ENCODE results near the gene ULBP1. TPM values are rescaled to one million over a fixed set of nuclear protein-coding genes. Genes with fewer than 3 reads are reported as not detected.
"Not testable (repeated sequence)": the region's sequence is repeated elsewhere in the genome, so short reads cannot be mapped to it uniquely, and the experiment has no call there.

ULBP1 gene
- total RNA-seq, 1 donor from 2014 or later, result 0.16 TPM

GRCh38 chr6:149974825-149975224 lies 11.1 kb downstream of the ULBP1 start:
- DNase-seq (ENCODE audit: low read depth), result no peak

- no peak for DNase-seq (ENCODE audit: low read depth)
Measured at GRCh38 chr6:149975400-149975799, 11.7 kb downstream of the ULBP1 start.

GRCh38 chr6:149977221-149977620 lies 13.5 kb downstream of the ULBP1 start:
- no peak for DNase-seq (ENCODE audit: low read depth)

GRCh38 chr6:149978610-149979009 lies 14.9 kb downstream of the ULBP1 start:
- DNase-seq (ENCODE audit: low read depth), result no peak

- DNase-seq (ENCODE audit: low read depth), result no peak
Measured at GRCh38 chr6:149979293-149979692, 15.6 kb downstream of the ULBP1 start.

GRCh38 chr6:149983145-149983544 lies 19.4 kb downstream of the ULBP1 start:
- no peak for DNase-seq (ENCODE audit: low read depth)

GRCh38 chr6:149984773-149985172 lies 21.0 kb downstream of the ULBP1 start:
- DNase-seq (ENCODE audit: low read depth), result no peak

GRCh38 chr6:149985481-149985937 lies 21.8 kb downstream of the ULBP1 start:
- DNase-seq (ENCODE audit: low read depth), result no peak

- no peak for DNase-seq (ENCODE audit: low read depth)
Measured at GRCh38 chr6:149987602-149988107, 23.9 kb downstream of the ULBP1 start.

- DNase-seq (ENCODE audit: low read depth), result no peak
Measured at GRCh38 chr6:149988550-149989346, 25.0 kb downstream of the ULBP1 start.

GRCh38 chr6:149990212-149990660 lies 26.5 kb downstream of the ULBP1 start:
- no peak for DNase-seq (ENCODE audit: low read depth)

GRCh38 chr6:149990661-149991471 lies 27.1 kb downstream of the ULBP1 start:
- DNase-seq (ENCODE audit: low read depth), result no peak

GRCh38 chr6:149991472-149991795 lies 27.7 kb downstream of the ULBP1 start:
- DNase-seq (ENCODE audit: low read depth), result not testable (repeated sequence)

- DNase-seq (ENCODE audit: low read depth), result no peak
Measured at GRCh38 chr6:149991838-149992237, 28.1 kb downstream of the ULBP1 start.

GRCh38 chr6:149995235-149995750 lies 31.6 kb downstream of the ULBP1 start:
- DNase-seq (ENCODE audit: low read depth), result no peak

GRCh38 chr6:149995971-149996370 lies 32.2 kb downstream of the ULBP1 start:
- peak; percentile 94 for DNase-seq (ENCODE audit: low read depth)

GRCh38 chr6:149999636-150000035 lies 35.9 kb downstream of the ULBP1 start:
- DNase-seq (ENCODE audit: low read depth), result no peak

- no peak for DNase-seq (ENCODE audit: low read depth)
Measured at GRCh38 chr6:150001295-150002008, 37.7 kb downstream of the ULBP1 start.

- DNase-seq (ENCODE audit: low read depth), result no peak
Measured at GRCh38 chr6:150002710-150003109, 39.0 kb downstream of the ULBP1 start.

GRCh38 chr6:150003599-150003998 lies 39.9 kb downstream of the ULBP1 start:
- not testable (repeated sequence) for DNase-seq (ENCODE audit: low read depth)

GRCh38 chr6:150004101-150004782 lies 40.5 kb downstream of the ULBP1 start:
- no peak for DNase-seq (ENCODE audit: low read depth)

All from myocyte (in vitro differentiated cells).